GM23338 (cell line): ENCODE measurements around the gene PCDHB8. TPM values are rescaled to one million over a fixed set of nuclear protein-coding genes. Genes with fewer than 3 reads are reported as not detected.
"Not testable (repeated sequence)": the region's sequence is repeated elsewhere in the genome, so short reads cannot be mapped to it uniquely, and the experiment has no call there.

Source experiments
- ATAC-seq: fragments of 200-7000 bp; cut with Tn5 transposase; 3 replicates; pipeline ENCODE4 v1.9.1; 2020
- DNase-seq: peaks from one replicate; pipeline ENCODE4 v3.0.0-alpha.2; 2015; ENCODE audit warnings: low spot score
- H2AFZ ChIP-seq: fragments of 200-600 bp; sonication (generic); 2 replicates; pipeline ENCODE4 v1.8.0; 2016; ENCODE audit warnings: antibody characterized with exemption, mild to moderate bottlenecking, moderate library complexity
- H3F3A ChIP-seq: fragments of 200-600 bp; sonication (generic); replicated peaks from 2 replicates; pipeline ENCODE4 v1.8.0; 2017; ENCODE audit warnings: antibody characterized with exemption, mixed run types, low read depth
- H3K27ac ChIP-seq: fragments of 200-600 bp; sonication (generic); 2 replicates; pipeline ENCODE4 v1.6.1; 2016; ENCODE audit warnings: low read depth
- H3K27me3 ChIP-seq: fragments of 200-600 bp; sonication (generic); 2 replicates; pipeline ENCODE4 v1.8.0; 2016; ENCODE audit warnings: mild to moderate bottlenecking, mixed run types, moderate library complexity; ENCODE audit not compliant: insufficient read depth
- H3K36me3 ChIP-seq: fragments of 200-600 bp; sonication (generic); 2 replicates; pipeline ENCODE4 v1.8.0; 2016; ENCODE audit warnings: mild to moderate bottlenecking; ENCODE audit not compliant: insufficient read depth
- H3K4me1 ChIP-seq: fragments of 200-600 bp; sonication (generic); 2 replicates; pipeline ENCODE4 v1.8.0; 2016; ENCODE audit warnings: mild to moderate bottlenecking, moderate library complexity; ENCODE audit not compliant: insufficient read depth
- H3K4me2 ChIP-seq: fragments of 200-600 bp; sonication (generic); 2 replicates; pipeline ENCODE4 v1.7.1; 2017; ENCODE audit warnings: mixed run types
- H3K4me3 ChIP-seq: fragments of 200-600 bp; sonication (generic); 2 replicates; pipeline ENCODE4 v1.6.1; 2016; ENCODE audit warnings: mixed run types
- H3K79me2 ChIP-seq: fragments of 200-600 bp; sonication (generic); replicated peaks from 2 replicates; pipeline ENCODE4 v1.8.0; 2017; ENCODE audit warnings: mild to moderate bottlenecking; ENCODE audit not compliant: insufficient read depth
- H3K9me2 ChIP-seq: fragments of 200-600 bp; sonication (generic); 2 replicates; pipeline ENCODE4 v1.8.0; 2017; ENCODE audit not compliant: insufficient read depth
- H4K20me1 ChIP-seq: fragments of 200-600 bp; sonication (generic); replicated peaks from 2 replicates; pipeline ENCODE4 v1.8.0; 2017; ENCODE audit warnings: mild to moderate bottlenecking; ENCODE audit not compliant: insufficient read depth
- H3K27ac Mint-ChIP-seq: 2 replicates; pipeline ENCODE4 v1.8.0; 2020; ENCODE audit warnings: inconsistent platforms, mild to moderate bottlenecking, moderate library complexity, mixed read lengths
- H3K27me3 Mint-ChIP-seq: 3 replicates; pipeline ENCODE4 v1.8.0; 2022; ENCODE audit warnings: low read depth, mild to moderate bottlenecking, moderate library complexity, mixed read lengths, inconsistent platforms; ENCODE audit not compliant: insufficient read depth, poor library complexity
- H3K36me3 Mint-ChIP-seq: 3 replicates; pipeline ENCODE4 v1.8.0; 2021; ENCODE audit warnings: low read depth, mild to moderate bottlenecking, inconsistent platforms, moderate library complexity, mixed read lengths
- H3K4me1 Mint-ChIP-seq: 3 replicates; pipeline ENCODE4 v1.8.0; 2020; ENCODE audit warnings: mild to moderate bottlenecking, inconsistent platforms, mixed read lengths
- H3K4me3 Mint-ChIP-seq: 3 replicates; pipeline ENCODE4 v1.8.0; 2021; ENCODE audit warnings: moderate library complexity, mild to moderate bottlenecking, inconsistent platforms, mixed read lengths
- H3K9me3 Mint-ChIP-seq: 3 replicates; pipeline ENCODE4 v1.8.0; 2020; ENCODE audit warnings: moderate library complexity, mild to moderate bottlenecking, inconsistent platforms, mixed read lengths
- CREB1 ChIP-seq: fragments of 250-450 bp; sonication (Bioruptor Pico); IDR thresholded peaks from 2 replicates; pipeline ENCODE4 v1.5.0; 2020; ENCODE audit warnings: low read depth, mild to moderate bottlenecking, moderate library complexity
- CTCF ChIP-seq, 2 experiments: fragments of 200-600 bp in 1 of 2; sonication (generic) in 1 of 2; conservative IDR thresholded peaks; 2 replicates each; pipeline versions ENCODE4 v1.5.1 to v1.6.1; 2016 to 2017; ENCODE audit warnings: antibody characterized with exemption in 2 of 2, low read depth in 2 of 2, mild to moderate bottlenecking in 2 of 2, moderate library complexity in 1 of 2
- EZH2 ChIP-seq: fragments of 200-600 bp; sonication (generic); IDR thresholded peaks from one replicate; pipeline ENCODE4 v1.8.0; 2017; ENCODE audit warnings: antibody characterized with exemption, mild to moderate bottlenecking, low read depth; ENCODE audit not compliant: unreplicated experiment
- EZH2phosphoT487 ChIP-seq: fragments of 200-600 bp; sonication (generic); IDR thresholded peaks from one replicate; pipeline ENCODE4 v1.8.1; 2018; ENCODE audit warnings: antibody characterized with exemption; ENCODE audit not compliant: unreplicated experiment
- POLR2AphosphoS5 ChIP-seq: IDR thresholded peaks from 2 replicates; pipeline ENCODE4 v1.6.1; 2016; ENCODE audit warnings: antibody characterized with exemption, low read depth
- polyA plus RNA-seq: library from polyadenylated mRNA; unstranded; fragments of >200 nt; fragmentation: Nextera tagmentation; extraction: Ambion mirVana; gene quantifications from 2 replicates; pipeline ENCODE4 v1.2.1, GENCODE V29; 2016
- total RNA-seq: library from RNA; depleted of rRNA; stranded (reverse); fragments of >200 nt; shearing (Covaris generic); gene quantifications from 2 replicates; pipeline ENCODE4 v1.2.3, GENCODE V29; 2014

PCDHB8 gene
- total and polyA plus RNA-seq, 2 experiments from 2014 or later: 0.84 to 2.7 TPM

GRCh38 chr5:141180313-141180712 lies 2.7 kb downstream of the PCDHB8 start (continued):
- no peak for TF ChIP-seq EZH2phosphoT487
- TF ChIP-seq EZH2: no peak
- TF ChIP-seq CTCF (conservative IDR thresholded peaks at IDR 0.05; ENCODE audit: low read depth in 2 of 2): no peak
- TF ChIP-seq POLR2AphosphoS5: no peak

GRCh38 chr5:141182248-141182647 lies 4.7 kb downstream of the PCDHB8 start, which contains the start of gene PCDHB16:
Gene PCDHB16 (plus strand): TSS chr5:141182387. CDS start chr5:141182560, 173 bp downstream.
- TF ChIP-seq CREB1 (CRISPR knock-in tag) (peak; percentile 69), CTCF (conservative IDR thresholded peaks at IDR 0.05; ENCODE audit: low read depth in 2 of 2) (peak; percentile 83 to 85), POLR2AphosphoS5 (no peak)
- H3K4me3 ChIP-seq: peak within 1 kb of the TSS; percentile 29; the same call in 1 of the 2 replicates
- H2AFZ ChIP-seq: peak within 1 kb of the TSS; percentile 44; the same call in 1 of the 2 replicates
- no peaks in the 10 kb centered on the region for H4K20me1 ChIP-seq
- H3K4me2 ChIP-seq: peak within 1 kb of the TSS; percentile 22; the same call in 1 of the 2 replicates
- H3K36me3 Mint-ChIP-seq: peaks cover 23% of the 10 kb centered on the region
- no peak within 1 kb of the TSS for H3K27ac Mint-ChIP-seq
- H3K79me2 ChIP-seq: no peaks in the 10 kb centered on the region
- no peaks in the 10 kb centered on the region; the same call in 1 of the 2 replicates for H3K9me2 ChIP-seq
- no peaks in the 10 kb centered on the region for H3F3A ChIP-seq
- no peaks in the 10 kb centered on the region for H3K27me3 Mint-ChIP-seq
- H3K9me3 Mint-ChIP-seq: peaks cover 27% of the 10 kb centered on the region
- H3K4me3 Mint-ChIP-seq: peak within 1 kb of the TSS; percentile 58
- no peaks in the 10 kb centered on the region for H3K27me3 ChIP-seq
- ATAC-seq (peak; percentile 69), DNase-seq (peak; percentile 89)
- peaks cover 12% of the 10 kb centered on the region for H3K4me1 Mint-ChIP-seq
- H3K4me1 ChIP-seq: no peaks in the 10 kb centered on the region
- H3K27ac ChIP-seq: no peak within 1 kb of the TSS
- no peaks in the 10 kb centered on the region; the same call in 1 of the 2 replicates for H3K36me3 ChIP-seq

GRCh38 chr5:141184117-141184855 lies 6.7 kb downstream of the PCDHB8 start:
- not testable (repeated sequence) for H3K4me3 ChIP-seq, H3K9me2 ChIP-seq, H3K36me3 ChIP-seq, H3K27ac Mint-ChIP-seq, H4K20me1 ChIP-seq, H3K4me3 Mint-ChIP-seq, H3K27me3 Mint-ChIP-seq, H3K27ac ChIP-seq, H3K27me3 ChIP-seq, H3K79me2 ChIP-seq, H3F3A ChIP-seq, DNase-seq, H3K4me1 ChIP-seq, H3K4me2 ChIP-seq, ATAC-seq, H2AFZ ChIP-seq
- Mint-ChIP-seq H3K36me3 (peaks cover 27% of the 10 kb centered on the region), H3K4me1 (peaks cover 12% of the 10 kb centered on the region), H3K9me3 (peaks cover 31% of the 10 kb centered on the region)
